Kidney epithelial cell (primary cell): ENCODE data around the gene DCAF17. TPM values are rescaled to one million over a fixed set of nuclear protein-coding genes. Genes with fewer than 3 reads are reported as not detected.
A peak's percentile ranks its signal among the peaks of the same experiment; 100 is the strongest.

Experiments used
- DNase-seq: peaks from one replicate; pipeline ENCODE4 v3.0.0-alpha.2; 2010; ENCODE audit warnings: low read depth
- H3K27me3 ChIP-seq: 2 replicates; pipeline ENCODE4 v1.6.0; 2011; ENCODE audit warnings: low read length; ENCODE audit not compliant: control insufficient read depth, insufficient read depth
- H3K36me3 ChIP-seq: 2 replicates; pipeline ENCODE4 v1.5.1; 2011; ENCODE audit warnings: low read length; ENCODE audit not compliant: control insufficient read depth, insufficient read depth
- H3K4me3 ChIP-seq: 2 replicates; pipeline ENCODE4 v1.5.1; 2011; ENCODE audit warnings: low read depth, mild to moderate bottlenecking, control low read depth, low read length
- CTCF ChIP-seq: IDR thresholded peaks from 2 replicates; pipeline ENCODE4 v1.5.1; 2011; ENCODE audit warnings: mild to moderate bottlenecking, moderate library complexity, low read length, control low read depth, inconsistent platforms; ENCODE audit not compliant: insufficient read depth, poor library complexity, severe bottlenecking
- total RNA-seq: library from RNA; depleted of rRNA; stranded (reverse); fragments of >200 nt; gene quantifications from 2 replicates; pipeline ENCODE4 v1.2.3, GENCODE V29; 2015

The DCAF17 gene
- 15.4 and 18.5 TPM in 2 replicates for total RNA-seq

- peak; percentile 85 for DNase-seq
- Histone ChIP-seq H3K27me3 (no peaks in the 10 kb centered on the region), H3K36me3 (no peaks in the 10 kb centered on the region), H3K4me3 (peak within 1 kb of the TSS; percentile 76)
- TF ChIP-seq CTCF: no peak
Measured at GRCh38 chr2:171434013-171434989, at the start of gene DCAF17. Gene DCAF17, plus strand, starts transcription at chr2:171434226. Its CDS starts 352 bp downstream, at chr2:171434578.

- DNase-seq: no peak
- Histone ChIP-seq H3K36me3 (no peaks in the 10 kb centered on the region), H3K4me3 (no peak overlapping the region), H3K27me3 (no peaks in the 10 kb centered on the region)
- no peak for TF ChIP-seq CTCF
Measured at GRCh38 chr2:171386627-171387026, 47.4 kb upstream of the DCAF17 start.

GRCh38 chr2:171387052-171387451 lies 47.0 kb upstream of the DCAF17 start:
- no peak for DNase-seq
- Histone ChIP-seq H3K4me3 (no peak overlapping the region), H3K27me3 (no peaks in the 10 kb centered on the region), H3K36me3 (no peaks in the 10 kb centered on the region)
- TF ChIP-seq CTCF: no peak

- no peaks in the 10 kb centered on the region for H3K36me3 ChIP-seq
- no peak for DNase-seq
- no peak overlapping the region for H3K4me3 ChIP-seq
- no peak for TF ChIP-seq CTCF
- H3K27me3 ChIP-seq: no peaks in the 10 kb centered on the region
Measured at GRCh38 chr2:171389325-171389724, 44.7 kb upstream of the DCAF17 start.

GRCh38 chr2:171389780-171390179 lies 44.2 kb upstream of the DCAF17 start:
- Histone ChIP-seq H3K27me3 (no peaks in the 10 kb centered on the region), H3K36me3 (no peaks in the 10 kb centered on the region), H3K4me3 (no peak overlapping the region)
- no peak for DNase-seq
- TF ChIP-seq CTCF: no peak
